HG03280 (cell line): Measurements from ENCODE around the gene CACNA2D3.

Source experiments
- ATAC-seq: cut with Tn5 transposase; IDR thresholded peaks from one replicate; pipeline ENCODE4 v1.9.1; 2021; ENCODE audit warnings: mild to moderate bottlenecking, moderate library complexity; ENCODE audit not compliant: unreplicated experiment

Gene CACNA2D3

GRCh38 chr3:54861248-54862067 lies 739.1 kb downstream of the CACNA2D3 start:
- no peak for ATAC-seq

DNA sequence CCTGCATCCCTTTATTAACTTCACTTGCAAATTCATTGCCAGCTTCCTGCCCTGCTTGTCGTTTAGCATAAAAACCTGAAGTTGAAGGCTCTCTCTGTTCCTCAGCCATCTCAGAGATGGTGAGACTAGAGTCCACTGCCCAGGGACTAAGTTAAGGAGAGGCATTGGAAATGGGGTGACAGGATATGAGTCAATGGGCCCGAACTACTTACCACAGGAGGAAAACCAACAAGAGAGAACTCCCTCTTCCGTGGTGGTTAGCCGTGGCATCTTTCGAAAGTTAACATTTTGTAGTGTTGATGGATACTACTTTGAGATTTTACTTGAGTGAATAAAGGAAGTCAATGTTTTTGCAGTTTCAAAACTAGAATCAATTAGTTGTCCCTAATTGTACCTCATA lies 740.2 kb downstream of the CACNA2D3 start:
- no peak for ATAC-seq

- ATAC-seq, result no peak
Observed at GRCh38 chr3:54863366-54863765, 741.0 kb downstream of the CACNA2D3 start.

DNA sequence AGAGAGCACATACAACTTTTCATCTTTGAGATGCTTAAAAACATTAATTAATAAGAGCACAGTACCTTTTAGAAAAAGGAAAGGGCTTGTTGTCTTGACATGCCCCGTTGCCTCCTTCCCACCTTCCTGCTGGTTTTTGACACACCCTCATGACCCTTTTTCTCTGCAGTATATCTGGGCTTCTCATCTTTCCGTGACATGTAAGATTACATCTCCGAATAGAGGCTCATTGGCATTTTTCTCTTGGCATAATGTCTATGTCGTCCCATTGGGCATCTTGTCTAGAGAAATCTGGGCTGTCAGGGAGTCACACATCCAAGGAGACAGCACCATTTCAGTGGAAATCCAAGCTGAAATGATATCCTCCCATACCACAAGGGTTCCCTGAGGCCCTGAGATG lies 741.4 kb downstream of the CACNA2D3 start:
- ATAC-seq, result no peak

- no peak for ATAC-seq
Observed at GRCh38 chr3:54865316-54865715, 743.0 kb downstream of the CACNA2D3 start.

DNA sequence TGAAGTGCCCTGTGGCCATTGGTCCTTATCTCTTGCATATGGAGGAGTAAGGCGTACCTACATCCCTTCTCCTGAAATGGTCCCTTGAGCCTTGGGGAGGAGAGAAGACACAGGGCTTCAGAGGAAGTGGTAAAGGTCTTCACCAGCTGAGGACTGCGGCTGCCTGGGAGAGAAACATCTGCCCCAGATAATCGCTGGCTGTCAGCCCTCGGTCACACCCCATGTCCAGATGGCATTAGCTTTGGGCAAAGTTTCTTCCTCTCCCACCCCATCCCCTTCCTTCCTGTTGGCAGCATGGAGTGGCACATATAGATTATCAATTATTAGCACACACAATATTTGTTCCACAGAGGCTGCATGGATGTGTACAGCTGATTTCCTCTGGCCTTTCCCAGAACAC lies 743.9 kb downstream of the CACNA2D3 start:
- no peak for ATAC-seq

- no peak for ATAC-seq
Observed at GRCh38 chr3:54870423-54870822, 748.1 kb downstream of the CACNA2D3 start.

DNA sequence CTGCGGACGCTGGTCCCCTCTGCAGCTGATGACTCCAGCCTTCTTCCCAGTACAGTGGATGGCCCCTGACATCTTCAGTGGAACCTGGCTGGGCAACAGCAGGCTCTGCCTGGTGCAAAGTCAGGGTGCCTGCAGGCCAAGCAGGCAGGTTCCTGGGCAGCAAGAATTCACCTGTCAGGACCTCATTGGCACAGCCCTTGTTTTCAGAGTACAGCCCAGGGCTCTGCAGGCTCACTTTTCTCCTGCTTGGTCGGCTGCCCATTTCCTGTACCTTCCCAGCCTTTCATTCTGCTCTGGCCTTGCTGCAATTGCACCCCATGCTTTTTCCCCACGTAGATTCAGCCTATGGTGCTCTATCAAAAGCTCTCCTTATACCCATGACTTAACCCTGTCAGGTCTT lies 749.5 kb downstream of the CACNA2D3 start:
- ATAC-seq, result no peak

- ATAC-seq, result no peak
Observed at GRCh38 chr3:54873059-54874010, 751.0 kb downstream of the CACNA2D3 start.

- ATAC-seq, result no peak
Observed at GRCh38 chr3:54874816-54875556, 752.6 kb downstream of the CACNA2D3 start.

DNA sequence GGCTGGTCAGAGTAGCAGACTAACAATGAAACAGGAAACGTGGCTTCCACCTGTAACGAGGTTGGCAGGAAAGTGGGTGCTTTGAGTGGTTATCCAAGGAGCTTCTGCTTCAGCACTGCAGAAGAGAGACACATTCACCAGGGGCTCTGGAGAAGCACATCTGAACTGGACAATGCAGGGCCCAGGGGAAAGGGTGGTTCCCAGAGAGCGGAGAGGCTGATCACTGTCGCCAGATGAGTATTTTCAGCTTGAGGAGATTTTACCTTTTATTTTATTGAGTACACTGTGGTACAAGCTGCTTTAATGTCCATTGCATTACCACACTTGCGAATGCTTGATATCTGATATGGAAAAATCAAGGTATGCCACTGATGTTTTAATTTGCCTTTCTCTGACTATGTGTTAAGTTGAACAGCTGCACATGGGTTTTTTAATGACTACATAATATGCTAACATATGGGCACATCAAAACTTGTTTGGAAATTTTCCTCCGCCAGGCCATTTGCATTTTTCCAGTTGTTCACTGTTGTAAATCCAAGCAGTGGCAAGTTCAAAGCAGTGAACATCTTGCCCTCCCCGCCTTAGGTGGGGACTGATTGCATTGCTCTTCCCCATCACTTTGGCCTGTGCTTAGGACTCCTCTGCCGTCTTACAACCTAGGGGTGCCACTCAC lies 753.4 kb downstream of the CACNA2D3 start:
- ATAC-seq, result no peak

DNA sequence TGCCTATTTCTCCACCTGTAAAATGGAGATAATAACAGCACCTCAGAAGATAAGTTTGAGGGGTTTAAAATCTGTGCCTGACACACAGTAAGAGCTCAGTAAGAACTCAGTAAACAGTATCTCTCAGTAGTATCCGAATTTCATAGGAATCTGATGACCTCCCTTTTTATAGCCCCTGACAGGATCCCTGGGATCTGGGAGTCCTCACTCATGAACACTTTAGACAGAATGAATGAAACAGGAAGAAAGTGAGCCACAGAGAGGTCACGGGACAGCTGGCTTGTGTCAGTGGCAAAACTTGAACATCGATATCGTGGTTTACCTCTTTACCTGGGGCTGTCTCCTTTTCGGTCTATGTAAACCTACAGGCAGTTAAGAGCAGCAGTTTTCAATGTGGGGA lies 754.3 kb downstream of the CACNA2D3 start:
- no peak for ATAC-seq

- no peak for ATAC-seq
Observed at GRCh38 chr3:54877730-54878129, 755.4 kb downstream of the CACNA2D3 start.

- no peak for ATAC-seq
Observed at GRCh38 chr3:54878145-54878544, 755.8 kb downstream of the CACNA2D3 start.

- no peak for ATAC-seq
Observed at GRCh38 chr3:54882129-54882833, 759.9 kb downstream of the CACNA2D3 start.

GRCh38 chr3:54888162-54888561 lies 765.8 kb downstream of the CACNA2D3 start:
- ATAC-seq, result no peak

- ATAC-seq, result no peak
Observed at GRCh38 chr3:54888873-54889272, 766.5 kb downstream of the CACNA2D3 start.

DNA sequence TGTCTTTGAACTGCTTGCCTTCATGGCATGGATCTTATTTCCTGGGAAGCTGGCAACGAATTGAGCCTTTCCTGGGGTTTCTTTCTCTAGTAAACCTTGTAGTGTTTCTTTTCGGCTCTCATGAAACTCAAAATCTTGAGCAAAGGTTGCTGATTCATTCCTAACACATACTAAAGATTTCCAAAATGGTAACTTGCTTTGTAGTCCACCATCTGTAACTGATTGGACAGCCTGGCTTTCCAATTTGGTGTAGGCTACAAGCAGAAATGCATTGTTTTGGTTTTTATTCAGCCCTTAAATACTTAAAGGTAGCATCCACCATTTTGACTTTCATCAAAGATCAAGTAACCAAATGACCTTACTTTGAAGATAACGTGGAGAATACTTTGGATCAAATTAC lies 767.4 kb downstream of the CACNA2D3 start:
- ATAC-seq, result no peak

GRCh38 chr3:54891540-54891897 lies 769.2 kb downstream of the CACNA2D3 start:
- no peak for ATAC-seq

DNA sequence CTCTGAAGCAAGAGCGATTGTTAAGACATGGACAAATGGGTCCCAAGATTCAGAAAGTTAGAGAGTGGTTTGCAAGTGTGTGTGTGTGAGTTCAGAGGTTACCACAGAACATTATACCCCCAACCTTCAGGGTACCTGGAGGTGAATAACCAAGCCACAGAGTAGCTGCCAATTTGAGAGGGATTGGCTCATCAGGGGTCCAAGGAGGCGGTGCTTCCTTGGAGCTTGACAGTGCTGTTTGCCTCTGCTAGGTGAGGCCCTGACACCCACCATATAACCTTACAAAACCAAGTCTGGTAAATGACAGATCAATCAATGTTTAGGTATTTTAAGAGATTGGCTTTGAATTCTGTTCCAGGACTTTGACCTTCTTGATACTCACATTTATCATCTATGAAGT lies 769.8 kb downstream of the CACNA2D3 start:
- no peak for ATAC-seq
